RPMI7951 (cell line): Measurements from ENCODE around the gene SLIT3. TPM values are rescaled to one million over a fixed set of nuclear protein-coding genes. Genes with fewer than 3 reads are reported as not detected.
A peak's percentile ranks its signal among the peaks of the same experiment; 100 is the strongest.

Source experiments
- DNase-seq: peaks from one replicate; pipeline ENCODE4 v3.0.0-alpha.2; 2012; ENCODE audit warnings: low read depth
- total RNA-seq: library from RNA; depleted of rRNA; stranded (reverse); fragments of >200 nt; shearing (Covaris generic); gene quantifications from 2 replicates; pipeline ENCODE4 v1.2.3, GENCODE V29; 2014

The SLIT3 gene
- total RNA-seq, 1 experiment from 2014 or later, result 0.72 TPM

DNA sequence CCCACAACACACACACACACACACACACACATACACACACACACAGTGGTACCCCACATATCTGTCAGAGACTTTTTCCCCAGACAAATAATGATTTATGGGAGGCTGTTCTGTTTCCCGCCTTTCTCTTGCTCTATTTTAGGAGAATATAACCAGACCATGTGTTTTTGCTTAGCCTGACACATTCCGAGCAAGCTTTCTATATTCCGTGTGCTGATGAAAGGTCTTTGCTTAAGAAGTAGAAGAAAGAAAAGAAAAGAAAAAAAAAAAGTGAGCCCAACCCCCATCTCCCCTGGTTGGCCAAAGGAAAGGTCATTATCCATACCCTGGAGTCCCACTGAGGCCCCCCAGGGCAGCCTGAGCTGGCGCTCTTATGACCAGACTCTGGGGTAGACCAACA, 338.6 kb downstream of the SLIT3 start:
- DNase-seq, result no peak

- no peak for DNase-seq
Observed at GRCh38 chr5:168961681-168962080, 339.3 kb downstream of the SLIT3 start.

DNA sequence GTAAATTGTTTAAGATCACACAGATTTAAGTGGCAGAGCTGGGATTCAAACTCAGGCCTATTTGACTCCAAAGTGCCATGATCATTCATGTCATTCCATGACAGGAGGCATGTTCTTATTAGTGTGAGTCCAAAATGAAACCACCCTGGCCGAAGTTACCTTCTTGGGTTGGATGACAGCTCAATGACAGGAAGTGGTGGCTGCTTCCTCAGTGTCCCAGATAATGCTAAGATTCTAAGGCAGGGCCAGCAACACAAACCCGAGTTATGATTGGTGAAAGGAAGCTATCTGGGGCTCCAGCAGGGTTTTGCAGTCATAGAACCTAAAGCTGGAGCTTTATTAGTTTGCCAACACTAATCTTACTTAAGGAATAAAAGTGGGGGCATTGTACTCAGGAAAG, 340.4 kb downstream of the SLIT3 start:
- DNase-seq, result no peak

GRCh38 chr5:168953351-168953750, 347.6 kb downstream of the SLIT3 start:
- no peak for DNase-seq

- DNase-seq, result no peak
Observed at GRCh38 chr5:168952196-168952595, 348.7 kb downstream of the SLIT3 start.

DNA sequence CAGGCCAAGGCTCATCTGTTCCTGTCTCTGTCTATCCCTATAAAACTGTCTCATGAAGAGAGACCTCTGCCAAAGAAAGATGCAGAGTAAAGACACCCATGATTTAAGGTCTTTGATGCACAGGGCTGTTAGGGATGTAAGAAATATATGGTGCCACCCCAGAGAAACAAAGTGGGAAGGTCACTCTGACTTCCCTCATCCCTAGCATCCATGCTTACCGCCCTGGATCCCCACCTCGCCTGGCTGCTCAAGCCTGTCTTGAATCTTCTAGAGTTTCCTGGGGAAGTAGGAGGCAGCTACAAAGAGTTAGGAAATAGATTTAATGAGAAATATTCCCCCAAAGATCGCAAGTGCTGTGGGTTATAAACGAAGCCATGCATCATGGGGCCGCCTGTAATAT, 349.2 kb downstream of the SLIT3 start:
- no peak for DNase-seq

DNA sequence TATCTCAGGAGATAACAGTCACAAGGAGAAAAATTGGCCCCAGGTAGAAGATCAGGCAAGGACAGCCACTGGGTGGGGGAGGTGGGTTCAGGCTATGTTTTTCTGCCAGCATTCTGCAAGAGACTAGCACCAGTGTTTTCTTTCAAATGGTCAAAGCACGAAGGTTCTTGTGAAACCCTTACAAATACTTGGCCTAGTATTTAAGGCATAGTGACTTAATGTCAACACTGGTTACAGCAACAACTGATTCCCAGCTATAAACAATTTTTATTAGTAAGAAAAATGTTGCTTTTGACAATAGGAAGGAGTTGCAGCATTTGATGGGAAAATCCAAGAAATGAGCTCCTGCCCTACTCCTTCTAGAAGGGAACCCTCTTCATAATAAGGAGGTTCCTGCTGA, 349.6 kb downstream of the SLIT3 start:
- no peak for DNase-seq

DNA sequence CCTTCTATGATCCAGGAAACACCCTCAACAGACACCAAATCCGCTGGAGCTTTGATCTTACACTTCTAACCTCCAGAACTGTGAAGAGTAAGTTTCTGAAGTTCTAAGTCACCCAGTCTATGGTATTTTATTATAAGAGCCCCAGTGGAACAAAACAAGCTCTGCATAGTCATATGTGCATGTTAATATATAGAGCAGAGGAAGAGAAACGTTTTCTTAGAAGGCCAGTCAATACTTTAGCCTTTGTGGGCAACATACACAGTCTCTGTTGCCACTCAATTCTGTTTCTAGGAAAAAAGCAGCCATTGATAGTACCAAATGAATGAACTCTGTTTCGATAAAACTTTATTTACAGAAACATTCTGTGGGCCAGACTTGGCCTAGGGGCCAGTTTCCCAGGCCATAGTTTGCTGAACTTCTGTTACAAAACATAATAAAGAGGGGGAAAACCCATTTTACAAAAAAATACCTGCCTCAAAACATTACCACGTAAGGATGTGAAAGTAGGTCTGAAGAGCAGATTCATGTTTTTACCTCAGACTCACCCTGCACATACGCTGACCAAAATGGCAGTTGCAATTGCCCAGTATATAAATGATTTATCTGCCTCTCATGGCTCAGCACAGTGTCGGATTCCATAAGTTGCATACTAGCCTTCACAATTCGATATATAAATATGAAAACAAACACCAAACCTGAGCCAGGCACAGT, 350.5 kb downstream of the SLIT3 start:
- DNase-seq, result no peak

DNA sequence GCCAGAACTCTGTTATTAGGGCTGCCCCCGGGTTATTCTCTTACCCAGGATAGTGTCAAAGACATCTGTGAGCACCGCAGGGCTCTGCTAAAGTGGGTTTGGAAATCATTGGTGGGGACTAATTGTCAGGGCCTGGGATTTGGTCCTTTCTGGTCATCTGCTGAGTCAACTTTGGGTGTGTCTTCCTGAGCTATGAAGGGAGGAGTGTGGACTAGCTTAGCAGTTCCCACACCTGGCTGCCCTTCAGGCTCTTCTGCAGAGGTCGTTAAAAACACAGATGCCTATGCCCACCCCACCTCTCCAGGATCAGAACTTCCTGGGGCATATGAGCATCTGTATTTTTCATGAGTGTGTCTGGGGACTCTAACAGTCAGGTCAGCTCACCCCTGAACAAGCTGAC, 352.2 kb downstream of the SLIT3 start:
- no peak for DNase-seq

- peak; percentile 33 for DNase-seq
Observed at GRCh38 chr5:168947212-168947868, 353.6 kb downstream of the SLIT3 start.

DNA sequence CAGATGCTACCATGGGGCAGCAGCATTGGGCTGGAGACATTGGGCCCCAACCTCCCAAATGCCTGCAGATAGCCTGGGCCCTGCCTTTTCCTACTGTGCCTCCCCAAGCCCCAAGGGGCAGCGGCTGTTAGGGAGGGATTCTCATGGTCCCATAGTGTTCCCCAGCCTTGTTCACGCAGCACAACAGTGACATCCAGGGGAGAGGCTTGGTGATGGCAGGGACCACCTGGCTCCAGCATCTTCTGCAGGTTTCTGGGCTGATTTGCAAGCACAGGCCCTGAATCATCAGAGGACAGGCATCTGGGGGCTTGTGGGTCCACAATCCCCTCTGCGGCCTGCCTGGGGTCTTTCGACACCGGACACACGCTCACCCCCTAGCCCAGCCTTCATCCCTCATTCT, 354.6 kb downstream of the SLIT3 start:
- no peak for DNase-seq

DNA sequence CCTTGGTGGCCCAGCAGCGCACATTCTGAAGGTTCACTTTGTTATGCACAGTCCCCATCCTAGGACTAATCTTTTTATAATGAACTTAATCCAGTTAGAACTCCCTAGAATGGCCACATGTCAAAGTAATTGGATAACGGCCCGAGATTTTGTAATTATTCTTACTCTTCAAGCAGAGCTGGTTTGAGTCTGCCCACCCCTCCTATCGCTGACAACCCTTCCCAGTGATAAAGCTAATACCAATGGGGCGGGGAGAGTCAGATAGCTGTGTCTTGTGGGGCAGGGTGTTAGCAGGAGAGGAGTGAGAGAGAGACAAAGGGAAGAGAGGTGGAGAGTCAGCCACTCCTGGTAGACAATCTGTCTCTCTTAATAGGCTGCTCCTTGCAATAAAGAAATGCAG, 356.9 kb downstream of the SLIT3 start:
- no peak for DNase-seq

- DNase-seq, result no peak
Observed at GRCh38 chr5:168943091-168943884, 357.7 kb downstream of the SLIT3 start.

- peak; percentile 28 for DNase-seq
Observed at GRCh38 chr5:168941901-168942300, 359.0 kb downstream of the SLIT3 start.

DNA sequence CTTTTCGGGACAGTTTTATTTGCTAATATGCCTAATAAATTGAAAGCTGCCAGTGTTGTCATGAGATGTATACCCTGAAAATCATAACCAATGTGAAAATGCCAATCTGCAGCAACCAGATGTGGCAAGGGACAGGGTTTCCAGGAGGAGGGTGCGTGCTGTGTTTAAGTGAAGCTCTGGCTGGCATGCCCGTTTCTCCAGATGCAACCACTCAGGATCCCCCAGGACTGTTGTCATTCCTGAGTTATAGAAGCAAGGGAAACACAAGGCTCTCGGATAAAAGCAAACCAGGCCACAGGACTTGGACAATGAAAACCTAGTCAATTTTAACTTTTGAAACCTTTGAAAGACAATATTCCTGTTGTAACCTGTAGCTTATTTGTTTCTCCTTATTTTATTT, 360.2 kb downstream of the SLIT3 start:
- no peak for DNase-seq

DNA sequence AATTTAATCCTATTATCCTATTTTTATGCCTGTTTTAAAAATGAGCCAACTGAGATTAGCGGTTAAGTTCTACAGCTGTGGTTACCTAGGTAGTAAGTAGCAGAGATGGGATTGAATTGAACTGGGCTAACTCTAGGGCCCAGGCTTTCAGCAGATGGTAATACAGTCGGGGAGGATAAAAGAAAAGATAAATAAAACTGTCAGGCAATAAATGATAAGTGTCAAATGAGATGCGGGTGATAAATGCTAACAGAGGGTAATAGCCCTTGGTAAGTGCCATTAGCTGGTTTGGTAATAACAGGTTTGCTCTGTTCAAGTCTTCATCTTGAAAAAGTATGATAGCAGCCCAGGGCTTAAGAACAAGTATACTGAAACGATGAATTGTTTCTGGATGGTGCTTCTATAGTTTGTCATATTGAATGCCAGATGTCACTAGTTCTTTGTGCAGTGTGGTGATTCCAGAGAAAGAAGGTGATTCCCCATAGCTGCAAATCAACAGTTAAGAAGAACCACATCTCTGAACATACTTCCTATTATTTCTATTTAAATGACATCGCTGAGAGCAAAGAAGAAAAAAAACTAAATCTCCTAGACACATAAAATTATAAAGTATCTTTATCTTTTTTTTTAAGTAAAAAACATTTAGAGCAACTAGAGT, 360.9 kb downstream of the SLIT3 start:
- DNase-seq, result no peak

GRCh38 chr5:168939156-168939800, 361.7 kb downstream of the SLIT3 start:
- no peak for DNase-seq

DNA sequence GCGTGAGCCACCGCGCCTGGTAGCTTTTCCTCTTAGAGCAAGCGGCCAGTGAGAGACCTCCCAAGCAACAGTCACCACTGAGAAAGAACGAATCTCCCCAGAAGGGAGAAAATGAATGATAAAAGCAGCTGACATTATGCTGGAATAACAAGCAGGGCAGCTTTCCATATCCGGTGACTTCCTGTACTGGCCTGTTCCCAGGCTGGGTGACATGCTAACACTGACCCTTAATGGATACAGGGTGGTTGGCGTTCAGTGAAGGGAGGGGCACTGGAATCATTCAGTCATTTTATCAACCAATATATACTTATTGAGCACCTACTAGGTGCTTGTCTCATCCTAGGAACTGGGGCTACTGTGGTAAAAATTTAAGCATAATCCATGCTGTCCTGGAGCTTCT, 364.4 kb downstream of the SLIT3 start:
- DNase-seq, result no peak

- DNase-seq, result no peak
Observed at GRCh38 chr5:168935183-168935582, 365.8 kb downstream of the SLIT3 start.

- no peak for DNase-seq
Observed at GRCh38 chr5:168934169-168934568, 366.8 kb downstream of the SLIT3 start.

- no peak for DNase-seq
Observed at GRCh38 chr5:168932400-168933189, 368.3 kb downstream of the SLIT3 start.
